NCI-H460 (cell line): ENCODE data around the gene PRF1. TPM values are rescaled to one million over a fixed set of nuclear protein-coding genes. Genes with fewer than 3 reads are reported as not detected.

Source experiments
- total RNA-seq: library from RNA; depleted of rRNA; stranded (reverse); fragments of >200 nt; shearing (Covaris generic); gene quantifications from 2 replicates; pipeline ENCODE4 v1.2.3, GENCODE V29; 2014; rRNA removed

The PRF1 gene
- total RNA-seq, 1 experiment from 2014 or later: not detected

Other genes starting within 250 kb of the PRF1 start
- gene LRRC20, start 220.1 kb downstream of the PRF1 start, total RNA-seq: 8.2 and 11.0 TPM in 2 replicates
- gene EIF4EBP2, start 198.6 kb downstream of the PRF1 start, total RNA-seq: 22.6 and 24.4 TPM in 2 replicates
- not detected in 2 replicates for gene NODAL, start 161.1 kb downstream of the PRF1 start, total RNA-seq
- gene PALD1, start 124.0 kb downstream of the PRF1 start, total RNA-seq: 6.2 and 6.6 TPM in 2 replicates
- gene ADAMTS14, start 69.8 kb upstream of the PRF1 start, total RNA-seq: 0.02 TPM in 1 of 2 replicates, not detected in the other
- gene TBATA, start 182.6 kb upstream of the PRF1 start, total RNA-seq: not detected in 2 replicates
- gene SGPL1, start 213.2 kb upstream of the PRF1 start, total RNA-seq: 48.3 and 65.3 TPM in 2 replicates